ENCODE measurements around the gene ASAP2.

ASAP2 gene

GRCh38 chr2:9205963-9206948, at the start of gene ASAP2:
Gene ASAP2, plus strand, starts transcription at chr2:9206812. Its CDS starts 293 bp downstream, at chr2:9207105.
- peak in 2 of 3 experiments; percentile 13 to 42 for DNase-seq (ENCODE audit: low read depth in 3 of 3)

GRCh38 chr2:9158786-9159779, 47.5 kb upstream of the ASAP2 start:
- DNase-seq (ENCODE audit: low read depth in 3 of 3) = no peak

- no peak for DNase-seq (ENCODE audit: low read depth in 3 of 3)
Observed at GRCh38 chr2:9160732-9161131, 45.9 kb upstream of the ASAP2 start.

GRCh38 chr2:9162841-9163240, 43.8 kb upstream of the ASAP2 start:
- DNase-seq (ENCODE audit: low read depth in 3 of 3) = no peak

- DNase-seq (ENCODE audit: low read depth in 3 of 3) = no peak
Observed at GRCh38 chr2:9163306-9164111, 43.1 kb upstream of the ASAP2 start.

GRCh38 chr2:9164112-9164608, 42.5 kb upstream of the ASAP2 start:
- DNase-seq (ENCODE audit: low read depth in 3 of 3) = no peak

- no peak for DNase-seq (ENCODE audit: low read depth in 3 of 3)
Observed at GRCh38 chr2:9165625-9166024, 41.0 kb upstream of the ASAP2 start.

GRCh38 chr2:9166579-9167377, 39.8 kb upstream of the ASAP2 start:
- peak in 1 of 3 experiments; percentile 1 for DNase-seq (ENCODE audit: low read depth in 3 of 3)

- DNase-seq (ENCODE audit: low read depth in 3 of 3) = no peak
Observed at GRCh38 chr2:9167718-9168657, 38.6 kb upstream of the ASAP2 start.

GRCh38 chr2:9168821-9169221, 37.8 kb upstream of the ASAP2 start:
- no peak for DNase-seq (ENCODE audit: low read depth in 3 of 3)

- no peak for DNase-seq (ENCODE audit: low read depth in 3 of 3)
Observed at GRCh38 chr2:9169349-9170107, 37.1 kb upstream of the ASAP2 start.

- no peak for DNase-seq (ENCODE audit: low read depth in 3 of 3)
Observed at GRCh38 chr2:9170458-9171130, 36.0 kb upstream of the ASAP2 start.

- DNase-seq (ENCODE audit: low read depth in 3 of 3) = no peak
Observed at GRCh38 chr2:9174771-9175437, 31.7 kb upstream of the ASAP2 start.

GRCh38 chr2:9178110-9178903, 28.3 kb upstream of the ASAP2 start:
- no peak for DNase-seq (ENCODE audit: low read depth in 3 of 3)

GRCh38 chr2:9178904-9179571, 27.6 kb upstream of the ASAP2 start:
- no peak for DNase-seq (ENCODE audit: low read depth in 3 of 3)
